ENCODE measurements around the gene FNBP1. TPM values are rescaled to one million over a fixed set of nuclear protein-coding genes. Genes with fewer than 3 reads are reported as not detected.

Gene FNBP1
- polyA plus RNA-seq, 1 of the 3 experiments (the other 2 are of a cell fraction) = 11.0 TPM

- Histone ChIP-seq H4K20me1 (ENCODE audit: insufficient read depth) (no peaks in the 10 kb centered on the region), H3K9me3 (no peaks in the 10 kb centered on the region), H3F3A (replicated peaks; ENCODE audit: insufficient read depth) (peaks cover 3% of the 10 kb centered on the region), H3K4me1 (ENCODE audit: control insufficient read depth in 1 of 2, insufficient read depth in 2 of 2, low read depth in 1 of 2, low read length in 1 of 2) (no peaks in the 10 kb centered on the region; a peak in 2 of 4 replicates), H3K4me3 (ENCODE audit: low read depth in 2 of 2, low read length in 1 of 2) (no peak overlapping the region), H3K27ac (ENCODE audit: low read depth in 2 of 2, low read length in 1 of 2) (no peak overlapping the region; a peak in 1 of 4 replicates), H3K27me3 (ENCODE audit: insufficient read depth) (no peaks in the 10 kb centered on the region), H2AFZ (ENCODE audit: low read depth) (no peak overlapping the region), H3K79me2 (ENCODE audit: insufficient read depth) (peaks cover 11% of the 10 kb centered on the region), H3K9me2 (no peaks in the 10 kb centered on the region), H3K4me2 (no peak overlapping the region), H3K9ac (no peak overlapping the region), H3K36me3 (replicated peaks in 1 of 2; ENCODE audit: control insufficient read depth in 1 of 2, insufficient read depth in 2 of 2, low read length in 1 of 2) (peaks cover 6 to 7% of the 10 kb centered on the region in 2 experiments)
- CTCF ChIA-PET = no interaction called here
- whole genome bisulfite sequencing (ENCODE audit: low lambda C conversion rate) = 80% methylated on average over 8 of the region's 8 CpGs
- TF ChIP-seq SIN3A (IDR thresholded peaks at IDR 0.05; ENCODE audit: borderline replicate concordance, low read depth, low read length) = no peak
- TF ChIP-seq CTCF (IDR thresholded peaks at IDR 0.05) = no peak
- no peak for TF ChIP-seq JUND (IDR thresholded peaks at IDR 0.05)
- TF ChIP-seq RAD21 (IDR thresholded peaks at IDR 0.05; ENCODE audit: low read length) = no peak
- TF ChIP-seq RFX5 (IDR thresholded peaks at IDR 0.05; ENCODE audit: low read length) = no peak
- no peak for TF ChIP-seq GATA2 (CRISPR knock-in tag; IDR thresholded peaks at IDR 0.05)
- TF ChIP-seq POLR2AphosphoS5 (IDR thresholded peaks at IDR 0.05; ENCODE audit: low read depth, low read length) = no peak
- TF ChIP-seq MXI1 (IDR thresholded peaks at IDR 0.05; ENCODE audit: low read depth, low read length) = no peak
- TF ChIP-seq YY1 (IDR thresholded peaks at IDR 0.05; ENCODE audit: low read depth) = no peak
- TF ChIP-seq ZBTB33 (IDR thresholded peaks at IDR 0.05; ENCODE audit: borderline replicate concordance, low read depth) = no peak
- TF ChIP-seq TAF1 (IDR thresholded peaks at IDR 0.05; ENCODE audit: borderline replicate concordance, low read depth, low read length) = no peak
- TF ChIP-seq FOXJ3 (CRISPR knock-in tag; IDR thresholded peaks at IDR 0.05) = no peak
- no peak for TF ChIP-seq USF1 (IDR thresholded peaks at IDR 0.05; ENCODE audit: borderline replicate concordance, low read depth)
- no peak for DNase-seq
- POLR2A ChIA-PET = no interaction called here
Observed at GRCh38 chr9:129979071-129979745, 63.8 kb downstream of the FNBP1 start.
